GM23338 (cell line): ENCODE results near the gene UBXN10.

Experiments used
- CREB1 ChIP-seq: fragments of 250-450 bp; sonication (Bioruptor Pico); IDR thresholded peaks from 2 replicates; pipeline ENCODE4 v1.5.0; 2020; ENCODE audit warnings: low read depth, mild to moderate bottlenecking, moderate library complexity
- CTCF ChIP-seq, 2 experiments: fragments of 200-600 bp in 1 of 2; sonication (generic) in 1 of 2; conservative IDR thresholded peaks; 2 replicates each; pipeline versions ENCODE4 v1.5.1 to v1.6.1; 2016 to 2017; ENCODE audit warnings: antibody characterized with exemption in 2 of 2, low read depth in 2 of 2, mild to moderate bottlenecking in 2 of 2, moderate library complexity in 1 of 2
- EZH2 ChIP-seq: fragments of 200-600 bp; sonication (generic); IDR thresholded peaks from one replicate; pipeline ENCODE4 v1.8.0; 2017; ENCODE audit warnings: antibody characterized with exemption, mild to moderate bottlenecking, low read depth; ENCODE audit not compliant: unreplicated experiment
- EZH2phosphoT487 ChIP-seq: fragments of 200-600 bp; sonication (generic); IDR thresholded peaks from one replicate; pipeline ENCODE4 v1.8.1; 2018; ENCODE audit warnings: antibody characterized with exemption; ENCODE audit not compliant: unreplicated experiment
- JUNB ChIP-seq: IDR thresholded peaks from one replicate; pipeline ENCODE4 v1.6.1; 2016; ENCODE audit warnings: antibody characterized with exemption; ENCODE audit not compliant: unreplicated experiment
- POLR2AphosphoS5 ChIP-seq: IDR thresholded peaks from 2 replicates; pipeline ENCODE4 v1.6.1; 2016; ENCODE audit warnings: antibody characterized with exemption, low read depth
- REST ChIP-seq: IDR thresholded peaks from one replicate; pipeline ENCODE4 v1.6.1; 2018; ENCODE audit warnings: antibody characterized with exemption; ENCODE audit not compliant: unreplicated experiment
- STAT1 ChIP-seq: IDR thresholded peaks from one replicate; pipeline ENCODE4 v1.6.1; 2016; ENCODE audit warnings: antibody characterized with exemption; ENCODE audit not compliant: unreplicated experiment
- ZNF114 ChIP-seq: fragments of 250-450 bp; sonication (Bioruptor Pico); IDR thresholded peaks from 2 replicates; pipeline ENCODE4 v1.5.0; 2020; ENCODE audit warnings: mild to moderate bottlenecking, moderate library complexity
- ZNF331 ChIP-seq: fragments of 250-450 bp; sonication (Bioruptor Pico); IDR thresholded peaks from 2 replicates; pipeline ENCODE4 v1.5.0; 2020; ENCODE audit warnings: low read depth, mild to moderate bottlenecking, moderate library complexity
- ZNF462 ChIP-seq: fragments of 250-450 bp; sonication (Bioruptor Pico); IDR thresholded peaks from 2 replicates; pipeline ENCODE4 v1.5.0; 2020; ENCODE audit warnings: mild to moderate bottlenecking, moderate library complexity

- TF ChIP-seq CTCF (conservative IDR thresholded peaks at IDR 0.05; ENCODE audit: low read depth in 2 of 2) (no peak), EZH2 (no peak), ZNF114 (no peak), CREB1 (CRISPR knock-in tag) (no peak), POLR2AphosphoS5 (no peak), STAT1 (no peak), EZH2phosphoT487 (no peak), REST (no peak), ZNF331 (CRISPR knock-in tag) (no peak), JUNB (no peak), ZNF462 (no peak)
These were observed 2.2 kb upstream of the UBXN10 start for GRCh38 chr1:20183616-20184271.
